Panc1 (cell line): ENCODE results near the gene RHEB. TPM values are rescaled to one million over a fixed set of nuclear protein-coding genes. Genes with fewer than 3 reads are reported as not detected.

Experiments
- ATAC-seq: fragments of 200-7000 bp; cut with Tn5 transposase; 2 replicates; pipeline ENCODE4 v1.9.1; 2020; ENCODE audit warnings: mild to moderate bottlenecking, moderate library complexity
- BruUV-seq: library from RNA; stranded (reverse); fragments of 400-500 nt; replicated peaks from 2 replicates; lab custom pipeline; 2021; lab: Mats Ljungman, UMichigan
- CTCF ChIA-PET: fragments of 300-600 bp; sonication (Branson Sonifier 250); formaldehyde crosslinking; loops from one replicate; lab custom pipeline; 2022; ENCODE audit warnings: antibody characterized with exemption; lab: Charles Lee
- POLR2A ChIA-PET: fragments of 300-600 bp; sonication (Branson Sonifier 250); formaldehyde crosslinking; loops from one replicate; lab custom pipeline; 2022; ENCODE audit warnings: antibody characterized with exemption; lab: Charles Lee
- DNase-seq: peaks from one replicate; pipeline ENCODE4 v3.0.0-alpha.2; 2010; ENCODE audit warnings: low read depth, low spot score
- H3K27ac ChIP-seq: 2 replicates; pipeline ENCODE4 v1.5.1; 2011; ENCODE audit warnings: mild to moderate bottlenecking, low read length, inconsistent platforms
- H3K27me3 ChIP-seq: fragments of 200-500 bp; sonication (Bioruptor generic); 2 replicates; pipeline ENCODE4 v1.6.0; 2014; ENCODE audit warnings: low read length, inconsistent platforms; ENCODE audit not compliant: control insufficient read depth, insufficient read depth
- H3K36me3 ChIP-seq: fragments of 200-500 bp; sonication (Bioruptor generic); 2 replicates; pipeline ENCODE4 v1.5.1; 2014; ENCODE audit warnings: inconsistent platforms, mild to moderate bottlenecking, low read length, moderate library complexity; ENCODE audit not compliant: control insufficient read depth, insufficient read depth
- H3K4me1 ChIP-seq: 2 replicates; pipeline ENCODE4 v1.5.1; 2011; ENCODE audit warnings: inconsistent platforms, mild to moderate bottlenecking, low read length, moderate library complexity; ENCODE audit not compliant: control insufficient read depth, insufficient read depth
- H3K4me3 ChIP-seq, 2 experiments: 2 replicates each; pipeline ENCODE4 v1.5.1; 2011 to 2012; ENCODE audit warnings: low read depth in 2 of 2, low read length in 2 of 2, mild to moderate bottlenecking in 2 of 2, inconsistent platforms in 1 of 2, moderate library complexity in 1 of 2
- H3K9me3 ChIP-seq: fragments of 200-500 bp; sonication (Bioruptor generic); 2 replicates; pipeline ENCODE4 v1.5.1; 2014; ENCODE audit warnings: low read depth, mild to moderate bottlenecking, inconsistent platforms, low read length, moderate library complexity; ENCODE audit not compliant: control insufficient read depth, insufficient read depth
- POLR2AphosphoS5 ChIP-seq: IDR thresholded peaks from 2 replicates; pipeline ENCODE4 v1.6.1; 2012; ENCODE audit warnings: mild to moderate bottlenecking, low read depth, low read length, moderate library complexity
- SIN3A ChIP-seq: IDR thresholded peaks from 2 replicates; pipeline ENCODE4 v1.6.1; 2012; ENCODE audit warnings: low read depth, mild to moderate bottlenecking, low read length, moderate library complexity, borderline replicate concordance; ENCODE audit not compliant: insufficient read depth
- TCF7L2 ChIP-seq: IDR thresholded peaks from 2 replicates; pipeline ENCODE4 v1.6.1; 2011; ENCODE audit warnings: mild to moderate bottlenecking, low read depth, low read length, inconsistent platforms
- in situ Hi-C: cut with HindIII; loops from 2 replicates; pipeline ENCODE4 v1.10.0; 2016; ENCODE audit warnings: low sequenced_read_pairs, low pct_unique_long_range_greater_than_20kb
- intact Hi-C: fragments of 100-400 bp; cut with micrococcal nuclease; formaldehyde crosslinking; loops from one replicate; pipeline ENCODE4 v1.10.0; 2022; ENCODE audit not compliant: unreplicated experiment
- total RNA-seq: library from RNA; stranded (reverse); gene quantifications from one replicate; pipeline ENCODE4 v1.2.1, GENCODE V29; 2021; ENCODE audit not compliant: unreplicated experiment
- TF ChIP-seq, protein P1 (sequence below): fragments of 450-650 bp; IDR thresholded peaks from 2 replicates; pipeline ENCODE4 v1.5.1; 2017; ENCODE audit warnings: mild to moderate bottlenecking
- TF ChIP-seq, protein P2 (sequence below), 2 experiments: IDR thresholded peaks; 2 replicates each; pipeline ENCODE4 v1.6.1; 2011 to 2012; ENCODE audit warnings: low read depth in 2 of 2, control low read depth in 1 of 2, low read length in 1 of 2, mild to moderate bottlenecking in 1 of 2, moderate library complexity in 1 of 2; ENCODE audit not compliant: insufficient read depth in 1 of 2

The RHEB gene
- total RNA-seq, 1 experiment from 2014 or later = 259 TPM

GRCh38 chr7:151435103-151435916 is 84.4 kb downstream of the RHEB start:
- ChIA-PET POLR2A (no interaction called here), CTCF (no interaction called here)
- Histone ChIP-seq H3K27me3 (no peaks in the 10 kb centered on the region), H3K4me3 (no peak overlapping the region), H3K27ac (no peak overlapping the region), H3K36me3 (no peaks in the 10 kb centered on the region), H3K9me3 (no peaks in the 10 kb centered on the region), H3K4me1 (peaks cover 4% of the 10 kb centered on the region; the same call in 1 of the 2 replicates)
- TF ChIP-seq, protein P1, sequence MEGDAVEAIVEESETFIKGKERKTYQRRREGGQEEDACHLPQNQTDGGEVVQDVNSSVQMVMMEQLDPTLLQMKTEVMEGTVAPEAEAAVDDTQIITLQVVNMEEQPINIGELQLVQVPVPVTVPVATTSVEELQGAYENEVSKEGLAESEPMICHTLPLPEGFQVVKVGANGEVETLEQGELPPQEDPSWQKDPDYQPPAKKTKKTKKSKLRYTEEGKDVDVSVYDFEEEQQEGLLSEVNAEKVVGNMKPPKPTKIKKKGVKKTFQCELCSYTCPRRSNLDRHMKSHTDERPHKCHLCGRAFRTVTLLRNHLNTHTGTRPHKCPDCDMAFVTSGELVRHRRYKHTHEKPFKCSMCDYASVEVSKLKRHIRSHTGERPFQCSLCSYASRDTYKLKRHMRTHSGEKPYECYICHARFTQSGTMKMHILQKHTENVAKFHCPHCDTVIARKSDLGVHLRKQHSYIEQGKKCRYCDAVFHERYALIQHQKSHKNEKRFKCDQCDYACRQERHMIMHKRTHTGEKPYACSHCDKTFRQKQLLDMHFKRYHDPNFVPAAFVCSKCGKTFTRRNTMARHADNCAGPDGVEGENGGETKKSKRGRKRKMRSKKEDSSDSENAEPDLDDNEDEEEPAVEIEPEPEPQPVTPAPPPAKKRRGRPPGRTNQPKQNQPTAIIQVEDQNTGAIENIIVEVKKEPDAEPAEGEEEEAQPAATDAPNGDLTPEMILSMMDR = no peak
- TF ChIP-seq TCF7L2 = no peak
- no peak for TF ChIP-seq SIN3A
- TF ChIP-seq, protein P2, sequence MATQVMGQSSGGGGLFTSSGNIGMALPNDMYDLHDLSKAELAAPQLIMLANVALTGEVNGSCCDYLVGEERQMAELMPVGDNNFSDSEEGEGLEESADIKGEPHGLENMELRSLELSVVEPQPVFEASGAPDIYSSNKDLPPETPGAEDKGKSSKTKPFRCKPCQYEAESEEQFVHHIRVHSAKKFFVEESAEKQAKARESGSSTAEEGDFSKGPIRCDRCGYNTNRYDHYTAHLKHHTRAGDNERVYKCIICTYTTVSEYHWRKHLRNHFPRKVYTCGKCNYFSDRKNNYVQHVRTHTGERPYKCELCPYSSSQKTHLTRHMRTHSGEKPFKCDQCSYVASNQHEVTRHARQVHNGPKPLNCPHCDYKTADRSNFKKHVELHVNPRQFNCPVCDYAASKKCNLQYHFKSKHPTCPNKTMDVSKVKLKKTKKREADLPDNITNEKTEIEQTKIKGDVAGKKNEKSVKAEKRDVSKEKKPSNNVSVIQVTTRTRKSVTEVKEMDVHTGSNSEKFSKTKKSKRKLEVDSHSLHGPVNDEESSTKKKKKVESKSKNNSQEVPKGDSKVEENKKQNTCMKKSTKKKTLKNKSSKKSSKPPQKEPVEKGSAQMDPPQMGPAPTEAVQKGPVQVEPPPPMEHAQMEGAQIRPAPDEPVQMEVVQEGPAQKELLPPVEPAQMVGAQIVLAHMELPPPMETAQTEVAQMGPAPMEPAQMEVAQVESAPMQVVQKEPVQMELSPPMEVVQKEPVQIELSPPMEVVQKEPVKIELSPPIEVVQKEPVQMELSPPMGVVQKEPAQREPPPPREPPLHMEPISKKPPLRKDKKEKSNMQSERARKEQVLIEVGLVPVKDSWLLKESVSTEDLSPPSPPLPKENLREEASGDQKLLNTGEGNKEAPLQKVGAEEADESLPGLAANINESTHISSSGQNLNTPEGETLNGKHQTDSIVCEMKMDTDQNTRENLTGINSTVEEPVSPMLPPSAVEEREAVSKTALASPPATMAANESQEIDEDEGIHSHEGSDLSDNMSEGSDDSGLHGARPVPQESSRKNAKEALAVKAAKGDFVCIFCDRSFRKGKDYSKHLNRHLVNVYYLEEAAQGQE (IDR thresholded peaks at IDR 0.05; ENCODE audit: insufficient read depth in 1 of 2, low read depth in 2 of 2, low read length in 1 of 2) = no peak
- TF ChIP-seq POLR2AphosphoS5 = no peak
- DNase-seq = no peak
- intact Hi-C loops (no loop called here), in situ Hi-C loops (no loop called here)
- BruUV-seq = no TSS peak
- no peak for ATAC-seq

DNA sequence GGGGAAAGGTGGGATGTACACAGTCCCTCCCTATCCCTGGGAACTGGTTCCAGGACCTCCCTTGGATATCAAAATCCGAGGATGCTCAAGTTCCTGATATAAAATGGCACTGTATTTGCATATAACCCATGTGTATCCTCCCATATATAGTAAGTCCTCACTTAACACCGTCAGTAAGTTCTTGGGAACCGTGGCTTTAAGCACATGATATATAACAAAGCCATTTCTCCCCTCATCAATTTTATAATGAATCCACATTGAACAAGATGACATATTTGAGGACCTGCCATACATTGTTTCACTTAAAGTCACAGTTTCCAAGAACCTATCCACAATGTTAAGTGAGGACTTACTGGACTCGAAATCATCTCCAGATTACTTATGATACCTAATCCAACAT is 85.1 kb downstream of the RHEB start:
- Histone ChIP-seq H3K27me3 (no peaks in the 10 kb centered on the region), H3K27ac (no peak overlapping the region), H3K4me3 (no peak overlapping the region), H3K9me3 (no peaks in the 10 kb centered on the region), H3K4me1 (peaks cover 7% of the 10 kb centered on the region), H3K36me3 (no peaks in the 10 kb centered on the region)
- no peak for DNase-seq
- ATAC-seq = no peak
- ChIA-PET POLR2A (no interaction called here), CTCF (no interaction called here)
- TF ChIP-seq, protein P2 (IDR thresholded peaks at IDR 0.05; ENCODE audit: insufficient read depth in 1 of 2, low read depth in 2 of 2, low read length in 1 of 2) = no peak
- TF ChIP-seq SIN3A = no peak
- in situ Hi-C loops (no loop called here), intact Hi-C loops (no loop called here)
- no TSS peak for BruUV-seq
